Lung (tissue), 12 donors: ENCODE results near the gene SEC24C. TPM values are rescaled to one million over a fixed set of nuclear protein-coding genes. Genes with fewer than 3 reads are reported as not detected.

Source experiments
- ATAC-seq: fragments of 200-7000 bp; cut with Tn5 transposase; one replicate; pipeline ENCODE4 v1.9.1; 2020; ENCODE audit warnings: moderate number of reproducible peaks; ENCODE audit not compliant: insufficient read depth, low FRiP score
- DNase-seq, 3 donors: peaks; one replicate each; pipeline ENCODE4 v3.0.0-alpha.2; 2013 to 2017
- H3K27ac ChIP-seq, 2 donors: one replicate each; pipeline ENCODE4 v1.5.1; 2013; ENCODE audit warnings: mild to moderate bottlenecking in 2 of 2, moderate library complexity in 2 of 2, control low read depth in 1 of 2, inconsistent platforms in 1 of 2, low read depth in 1 of 2, low read length in 1 of 2
- H3K27me3 ChIP-seq, 3 donors: one replicate each; pipeline ENCODE4 v1.5.1; 2013; ENCODE audit warnings: low read length in 2 of 3; ENCODE audit not compliant: control insufficient read depth in 3 of 3, insufficient read depth in 3 of 3
- H3K36me3 ChIP-seq, 4 donors: one replicate each; pipeline ENCODE4 v1.5.1; 2013; ENCODE audit warnings: low read length in 4 of 4, mild to moderate bottlenecking in 1 of 4, moderate library complexity in 1 of 4; ENCODE audit not compliant: control insufficient read depth in 4 of 4, insufficient read depth in 4 of 4
- H3K4me1 ChIP-seq, 5 donors: one replicate each; pipeline ENCODE4 v1.5.1; 2013; ENCODE audit warnings: low read length in 5 of 5, mild to moderate bottlenecking in 2 of 5, moderate library complexity in 1 of 5; ENCODE audit not compliant: control insufficient read depth in 5 of 5, insufficient read depth in 5 of 5
- H3K4me3 ChIP-seq: one replicate; pipeline ENCODE4 v1.5.1; 2013; ENCODE audit warnings: mild to moderate bottlenecking, control low read depth, moderate library complexity
- H3K9ac ChIP-seq, 2 donors: one replicate each; pipeline ENCODE4 v1.5.1; 2013; ENCODE audit warnings: low read length in 2 of 2, control low read depth in 1 of 2; ENCODE audit not compliant: insufficient read depth in 1 of 2
- H3K9me3 ChIP-seq, 4 donors: one replicate each; pipeline ENCODE4 v1.5.1; 2013; ENCODE audit warnings: low read length in 3 of 4, mild to moderate bottlenecking in 1 of 4, moderate library complexity in 1 of 4; ENCODE audit not compliant: control insufficient read depth in 4 of 4, insufficient read depth in 3 of 4
- WGBS, 2 donors: extraction: QIAGEN DNeasy Blood & Tissue Kit; methylation state at CpG; one replicate each; pipeline ENCODE4 v1.1.7; 2013; 5-methylcytosine and 5-hydroxymethylcytosine counted together
- polyA plus RNA-seq, 2 donors: library from polyadenylated mRNA; stranded (reverse); fragments of 200-250 nt; gene quantifications; one replicate each; pipeline ENCODE4 v1.2.1, GENCODE V29; 2013
- total RNA-seq, 2 donors: library from RNA; depleted of rRNA in 1 of 2; stranded (reverse); fragments of >200 nt in 1 of 2; gene quantifications; one replicate each; pipeline ENCODE4 v1.2.1, GENCODE V29; 2014 to 2021
- TF ChIP-seq, protein P1 (sequence below): IDR thresholded peaks from 2 replicates; pipeline ENCODE4 v1.5.1; 2012; ENCODE audit warnings: mild to moderate bottlenecking; ENCODE audit errors: control extremely low read depth, extremely low read depth
- donor health status: control.
- donor health status: control.
- donor health status: Bipolar disorder and iron deficiency.
- donor health status: healthy.
- donor health status: DM: yes; HTN: yes; CAD: no.

Gene SEC24C
- total and polyA plus RNA-seq, 4 donors: 42.3 to 77.4 (median 57.4) TPM

DNA sequence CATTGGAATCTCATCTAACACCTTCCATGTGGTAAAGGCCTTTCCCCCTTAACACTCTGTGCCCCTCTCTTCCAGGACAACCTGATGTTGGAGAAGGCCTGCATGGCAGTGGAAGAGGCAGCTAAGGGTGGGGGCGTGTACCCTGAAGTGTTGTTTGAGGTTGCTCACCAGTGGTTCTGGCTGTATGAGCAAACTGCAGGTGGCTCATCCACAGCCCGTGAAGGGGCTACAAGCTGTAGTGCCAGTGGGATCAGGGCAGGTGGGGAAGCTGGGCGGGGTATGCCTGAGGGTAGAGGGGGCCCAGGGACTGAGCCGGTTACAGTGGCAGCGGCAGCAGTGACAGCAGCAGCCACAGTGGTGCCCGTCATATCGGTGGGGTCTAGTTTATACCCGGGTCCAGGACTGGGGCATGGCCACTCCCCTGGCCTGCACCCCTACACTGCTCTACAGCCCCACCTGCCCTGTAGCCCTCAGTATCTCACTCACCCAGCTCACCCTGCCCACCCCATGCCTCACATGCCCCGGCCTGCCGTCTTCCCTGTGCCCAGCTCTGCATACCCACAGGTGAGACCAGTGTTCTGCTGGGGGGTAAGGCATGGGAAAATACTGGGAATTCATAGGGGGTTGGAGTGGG, 54.9 kb downstream of the SEC24C start:
- no peak for ATAC-seq

DNA sequence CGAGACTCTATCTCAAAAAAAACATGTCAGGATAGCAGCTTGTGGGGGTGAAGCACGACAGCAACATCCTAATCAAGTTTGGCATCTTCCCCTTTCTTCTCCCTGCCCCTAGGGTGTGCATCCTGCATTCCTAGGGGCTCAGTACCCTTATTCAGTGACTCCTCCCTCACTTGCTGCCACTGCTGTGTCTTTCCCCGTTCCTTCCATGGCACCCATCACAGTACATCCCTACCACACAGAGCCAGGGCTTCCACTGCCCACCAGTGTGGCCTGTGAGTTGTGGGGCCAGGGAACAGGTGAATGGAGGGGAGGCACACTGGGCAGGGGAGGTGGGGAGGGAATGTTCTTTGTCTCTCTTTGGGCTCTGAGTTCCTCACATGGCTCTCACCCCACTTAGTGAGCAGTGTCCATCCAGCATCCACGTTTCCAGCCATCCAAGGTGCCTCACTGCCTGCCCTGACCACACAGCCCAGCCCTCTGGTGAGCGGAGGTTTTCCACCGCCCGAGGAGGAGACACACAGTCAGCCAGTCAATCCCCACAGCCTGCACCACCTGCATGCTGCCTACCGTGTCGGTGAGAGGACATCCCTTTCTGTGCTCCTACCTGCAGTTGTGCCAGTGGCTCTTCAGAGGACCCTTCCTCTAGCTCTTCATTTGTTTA, 55.9 kb downstream of the SEC24C start:
- ATAC-seq (no peak), DNase-seq (no peak)
- Histone ChIP-seq H3K4me1 (no peaks in the 10 kb centered on the region), H3K9me3 (no peaks in the 10 kb centered on the region), H3K27ac (no peak overlapping the region), H3K27me3 (no peaks in the 10 kb centered on the region), H3K4me3 (no peak overlapping the region), H3K9ac (no peak overlapping the region), H3K36me3 (peaks cover 40 to 81% (median 49%) of the 10 kb centered on the region in 4 donors)
- WGBS, 2 donors: 79 to 85% methylated on average over 9 of the region's 9 CpGs
- TF ChIP-seq, protein P1, sequence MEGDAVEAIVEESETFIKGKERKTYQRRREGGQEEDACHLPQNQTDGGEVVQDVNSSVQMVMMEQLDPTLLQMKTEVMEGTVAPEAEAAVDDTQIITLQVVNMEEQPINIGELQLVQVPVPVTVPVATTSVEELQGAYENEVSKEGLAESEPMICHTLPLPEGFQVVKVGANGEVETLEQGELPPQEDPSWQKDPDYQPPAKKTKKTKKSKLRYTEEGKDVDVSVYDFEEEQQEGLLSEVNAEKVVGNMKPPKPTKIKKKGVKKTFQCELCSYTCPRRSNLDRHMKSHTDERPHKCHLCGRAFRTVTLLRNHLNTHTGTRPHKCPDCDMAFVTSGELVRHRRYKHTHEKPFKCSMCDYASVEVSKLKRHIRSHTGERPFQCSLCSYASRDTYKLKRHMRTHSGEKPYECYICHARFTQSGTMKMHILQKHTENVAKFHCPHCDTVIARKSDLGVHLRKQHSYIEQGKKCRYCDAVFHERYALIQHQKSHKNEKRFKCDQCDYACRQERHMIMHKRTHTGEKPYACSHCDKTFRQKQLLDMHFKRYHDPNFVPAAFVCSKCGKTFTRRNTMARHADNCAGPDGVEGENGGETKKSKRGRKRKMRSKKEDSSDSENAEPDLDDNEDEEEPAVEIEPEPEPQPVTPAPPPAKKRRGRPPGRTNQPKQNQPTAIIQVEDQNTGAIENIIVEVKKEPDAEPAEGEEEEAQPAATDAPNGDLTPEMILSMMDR: no peak

More for the DNA sequence above, 54.9 kb downstream of the SEC24C start:
- Histone ChIP-seq H3K9ac (no peak overlapping the region), H3K36me3 (peaks cover 46 to 86% (median 53%) of the 10 kb centered on the region in 4 donors), H3K9me3 (no peaks in the 10 kb centered on the region), H3K4me1 (no peaks in the 10 kb centered on the region), H3K27ac (no peak overlapping the region), H3K4me3 (no peak overlapping the region), H3K27me3 (no peaks in the 10 kb centered on the region)
- WGBS, 2 donors: 86 to 87% methylated on average over 7 to 10 of the region's 10 CpGs
- no peak for DNase-seq
- TF ChIP-seq, protein P1: no peak

DNA sequence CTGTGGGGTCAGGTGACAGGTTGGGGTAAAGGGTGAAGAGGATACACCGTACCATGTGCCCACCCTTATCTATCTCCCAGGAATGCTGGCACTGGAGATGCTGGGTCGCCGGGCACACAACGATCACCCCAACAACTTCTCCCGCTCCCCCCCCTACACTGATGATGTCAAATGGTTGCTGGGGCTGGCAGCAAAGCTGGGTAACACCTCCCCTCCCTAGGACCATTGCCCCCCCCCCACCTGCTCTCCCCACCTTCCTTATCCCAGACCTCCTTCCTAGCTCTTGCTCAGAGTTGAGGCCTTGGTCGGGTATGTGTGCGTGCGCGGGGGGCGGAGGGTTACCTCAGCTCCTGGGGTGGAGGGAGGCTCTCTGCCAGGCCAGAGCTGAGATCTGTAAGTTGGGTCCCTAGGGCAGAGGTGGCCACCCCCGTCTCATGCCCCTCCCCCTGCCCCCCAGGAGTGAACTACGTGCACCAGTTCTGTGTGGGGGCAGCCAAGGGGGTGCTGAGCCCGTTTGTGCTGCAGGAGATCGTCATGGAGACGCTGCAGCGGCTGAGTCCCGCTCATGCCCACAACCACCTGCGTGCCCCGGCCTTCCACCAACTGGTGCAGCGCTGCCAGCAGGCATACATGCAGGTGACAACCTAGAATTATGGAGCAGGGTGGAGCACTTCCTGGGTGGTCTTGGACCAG, 56.5 kb downstream of the SEC24C start:
- H3K27ac ChIP-seq: no peak overlapping the region
- H3K4me3 ChIP-seq: no peak overlapping the region
- H3K36me3 ChIP-seq: peaks cover 39 to 80% (median 50%) of the 10 kb centered on the region in 4 donors
- ATAC-seq (no peak), DNase-seq (no peak)
- TF ChIP-seq, protein P1: no peak
- H3K27me3 ChIP-seq: no peaks in the 10 kb centered on the region
- no peak overlapping the region for H3K9ac ChIP-seq
- WGBS, 2 donors: 86 to 93% methylated on average over 20 of the region's 20 CpGs
- no peaks in the 10 kb centered on the region for H3K9me3 ChIP-seq
- no peaks in the 10 kb centered on the region for H3K4me1 ChIP-seq
